ENCODE measurements around the gene COL4A6. TPM values are rescaled to one million over a fixed set of nuclear protein-coding genes. Genes with fewer than 3 reads are reported as not detected.

The COL4A6 gene
- total and polyA plus RNA-seq, 2 of the 8 experiments (the other 6 are each of a cell fraction or from before 2014, with no cell fraction given): 5.9 to 11.8 TPM

- no peak for TF ChIP-seq KDM5A (IDR thresholded peaks at IDR 0.05; ENCODE audit: low read length)
- no peak for TF ChIP-seq SAP30 (IDR thresholded peaks at IDR 0.05; ENCODE audit: insufficient read depth, insufficient replicate concordance, low read length)
Measured at GRCh38 chrX:108415891-108416290, 22.3 kb downstream of the COL4A6 start (continued).

Data from H1 (cell line).